ENCODE measurements around the gene ALDH3A1.

The ALDH3A1 gene

DNA sequence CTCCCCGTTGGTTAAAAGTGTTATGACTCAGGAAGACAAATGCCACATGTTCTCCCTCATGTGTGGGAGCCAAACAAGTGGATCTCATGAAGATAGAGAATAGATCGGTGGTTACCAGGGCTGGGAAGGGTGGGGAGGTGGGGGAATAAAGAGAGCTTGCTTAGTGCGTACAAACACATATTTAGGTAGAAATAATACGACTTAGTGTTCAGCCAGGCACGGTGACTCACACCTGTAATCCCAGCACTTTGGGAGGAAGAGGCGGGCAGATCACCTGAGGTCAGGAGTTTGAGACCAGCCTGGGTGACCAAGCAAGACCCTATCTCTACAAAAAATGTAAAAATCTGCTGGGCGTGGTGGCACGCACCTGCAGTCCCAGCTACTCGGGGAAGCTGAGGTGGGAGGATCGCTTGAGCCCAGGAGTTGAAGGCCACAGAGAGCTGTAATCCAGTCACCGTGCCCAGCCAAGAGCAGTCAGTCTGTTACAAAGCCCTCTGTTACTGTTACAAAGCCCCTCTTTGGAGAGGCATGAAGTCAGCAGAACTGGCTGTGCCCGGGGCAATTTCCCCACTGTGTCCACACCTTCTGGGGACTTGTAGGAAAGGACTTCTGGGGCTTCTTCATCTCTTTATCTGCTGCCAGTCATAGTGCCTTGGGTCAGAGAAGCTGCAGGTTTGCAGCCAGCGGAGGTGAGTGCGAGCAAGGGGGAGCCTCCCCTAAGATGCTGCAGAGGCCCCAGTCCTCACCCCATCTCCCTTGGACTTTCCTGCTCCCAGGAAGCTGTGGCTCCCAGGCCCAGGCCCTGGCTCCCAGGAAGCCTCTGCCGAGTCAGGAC is 4.3 kb upstream of the ALDH3A1 start:
- no peak for DNase-seq (ENCODE audit: low read depth)
- TF ChIP-seq, protein P1, sequence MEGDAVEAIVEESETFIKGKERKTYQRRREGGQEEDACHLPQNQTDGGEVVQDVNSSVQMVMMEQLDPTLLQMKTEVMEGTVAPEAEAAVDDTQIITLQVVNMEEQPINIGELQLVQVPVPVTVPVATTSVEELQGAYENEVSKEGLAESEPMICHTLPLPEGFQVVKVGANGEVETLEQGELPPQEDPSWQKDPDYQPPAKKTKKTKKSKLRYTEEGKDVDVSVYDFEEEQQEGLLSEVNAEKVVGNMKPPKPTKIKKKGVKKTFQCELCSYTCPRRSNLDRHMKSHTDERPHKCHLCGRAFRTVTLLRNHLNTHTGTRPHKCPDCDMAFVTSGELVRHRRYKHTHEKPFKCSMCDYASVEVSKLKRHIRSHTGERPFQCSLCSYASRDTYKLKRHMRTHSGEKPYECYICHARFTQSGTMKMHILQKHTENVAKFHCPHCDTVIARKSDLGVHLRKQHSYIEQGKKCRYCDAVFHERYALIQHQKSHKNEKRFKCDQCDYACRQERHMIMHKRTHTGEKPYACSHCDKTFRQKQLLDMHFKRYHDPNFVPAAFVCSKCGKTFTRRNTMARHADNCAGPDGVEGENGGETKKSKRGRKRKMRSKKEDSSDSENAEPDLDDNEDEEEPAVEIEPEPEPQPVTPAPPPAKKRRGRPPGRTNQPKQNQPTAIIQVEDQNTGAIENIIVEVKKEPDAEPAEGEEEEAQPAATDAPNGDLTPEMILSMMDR (IDR thresholded peaks at IDR 0.05; ENCODE audit: low read length, missing control alignments), result no peak
- no peak overlapping the region for H3K4me3 ChIP-seq (replicated peaks; ENCODE audit: low read depth, low read length)

DNA sequence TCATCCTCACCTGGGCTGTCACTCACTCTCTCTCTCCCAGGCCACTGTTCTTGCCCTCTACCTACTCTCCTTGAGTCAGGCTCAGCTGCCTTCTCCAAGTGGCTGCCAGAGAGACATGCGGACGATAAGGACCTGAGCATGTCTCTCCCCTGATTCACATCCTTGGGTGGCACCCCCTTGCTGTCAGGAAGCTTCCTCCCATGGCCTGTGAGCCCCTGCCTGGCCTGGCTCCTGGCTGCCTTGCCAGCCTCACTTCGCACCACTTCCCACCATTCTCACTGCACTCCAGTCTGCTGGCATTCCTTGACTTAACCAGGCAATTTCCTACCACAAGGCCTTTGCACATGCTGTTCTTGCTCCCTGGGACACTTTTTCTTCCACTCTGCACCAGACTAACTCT is 2.7 kb upstream of the ALDH3A1 start:
- DNase-seq (ENCODE audit: low read depth), result no peak
- no peak overlapping the region for H3K4me3 ChIP-seq (replicated peaks; ENCODE audit: low read depth, low read length)
- TF ChIP-seq, protein P1 (IDR thresholded peaks at IDR 0.05; ENCODE audit: low read length, missing control alignments), result no peak

DNA sequence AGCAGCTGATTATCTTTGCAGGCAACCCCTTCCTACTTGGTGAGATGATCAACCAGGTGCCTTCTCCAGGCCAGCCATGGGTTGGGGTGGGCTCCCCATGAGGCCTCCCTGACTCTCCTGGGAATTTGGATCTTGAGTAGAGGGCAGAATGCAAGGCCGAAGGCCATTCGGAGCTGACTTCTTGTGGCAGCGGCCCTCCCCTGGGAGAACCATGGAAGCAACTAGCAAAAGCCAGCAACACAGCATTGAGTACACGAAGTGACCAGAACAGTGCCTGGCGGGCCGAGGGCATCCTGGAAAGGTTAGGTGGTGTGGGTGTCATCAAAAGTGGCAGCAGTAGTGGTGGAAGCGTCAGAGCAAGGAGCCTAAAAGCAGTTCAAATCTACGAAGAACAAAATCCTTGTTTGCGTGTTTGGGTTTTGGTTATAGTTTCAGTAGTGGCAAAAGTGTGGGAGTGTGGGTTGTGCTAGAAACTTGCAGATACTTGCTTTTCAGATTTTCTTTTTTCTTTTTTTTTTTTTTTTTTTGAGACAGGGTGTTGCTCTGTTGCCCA is 2.0 kb upstream of the ALDH3A1 start:
- TF ChIP-seq, protein P1 (IDR thresholded peaks at IDR 0.05; ENCODE audit: low read length, missing control alignments), result no peak
- DNase-seq (ENCODE audit: low read depth), result no peak
- no peak overlapping the region for H3K4me3 ChIP-seq (replicated peaks; ENCODE audit: low read depth, low read length)

DNA sequence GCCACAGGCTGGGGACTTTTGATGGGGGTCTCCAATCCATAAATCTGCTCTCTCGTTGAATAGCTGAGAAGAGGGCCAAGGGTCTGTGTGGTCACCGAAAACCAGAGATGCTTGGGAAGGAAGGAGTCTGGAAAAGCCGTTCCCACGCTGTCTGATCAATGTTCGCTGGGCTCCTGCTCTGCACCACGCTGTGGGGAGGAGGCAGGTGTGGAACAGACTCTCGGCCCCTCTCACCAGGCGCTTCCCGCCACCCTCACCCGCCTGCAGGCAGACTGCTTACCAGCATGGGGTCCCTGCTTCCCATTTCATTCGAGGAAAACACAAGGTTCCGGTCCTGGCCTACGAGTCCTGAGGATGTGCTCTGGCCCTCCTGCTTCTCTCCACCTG is 702 bp upstream of the ALDH3A1 start:
- no peak overlapping the region for H3K4me3 ChIP-seq (replicated peaks; ENCODE audit: low read depth, low read length)
- no peak for DNase-seq (ENCODE audit: low read depth)
- TF ChIP-seq, protein P1 (IDR thresholded peaks at IDR 0.05; ENCODE audit: low read length, missing control alignments), result no peak

DNA sequence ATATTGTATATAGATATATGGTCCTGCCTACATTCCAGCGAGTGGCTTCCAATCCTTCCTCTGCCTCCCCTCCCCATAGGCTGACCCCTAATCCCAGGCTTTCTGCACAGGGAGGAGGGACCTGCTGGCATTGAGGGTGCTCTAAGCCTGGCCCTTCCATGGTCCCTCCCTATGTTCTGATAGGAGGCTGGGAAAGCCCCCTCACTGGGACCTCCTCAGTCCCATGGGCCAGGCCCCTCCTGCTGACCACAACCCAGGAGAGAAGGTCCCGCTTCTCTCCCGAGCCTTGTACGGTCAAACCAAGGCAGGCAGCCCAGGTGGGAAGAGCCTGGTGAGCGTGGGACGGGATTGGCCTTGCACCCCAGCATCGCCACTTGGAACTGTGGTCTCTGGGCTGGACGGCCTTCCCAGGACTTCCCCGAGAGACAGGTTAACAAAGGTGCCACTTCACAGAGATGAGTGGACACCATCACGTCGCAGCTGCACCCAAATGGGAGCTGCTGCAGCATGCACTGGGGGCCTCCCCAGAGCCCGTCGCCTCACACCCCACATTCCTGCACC is 859 bp downstream of the ALDH3A1 start:
- no peak overlapping the region for H3K4me3 ChIP-seq (replicated peaks; ENCODE audit: low read depth, low read length)
- DNase-seq (ENCODE audit: low read depth), result no peak
- TF ChIP-seq, protein P1 (IDR thresholded peaks at IDR 0.05; ENCODE audit: low read length, missing control alignments), result no peak

DNA sequence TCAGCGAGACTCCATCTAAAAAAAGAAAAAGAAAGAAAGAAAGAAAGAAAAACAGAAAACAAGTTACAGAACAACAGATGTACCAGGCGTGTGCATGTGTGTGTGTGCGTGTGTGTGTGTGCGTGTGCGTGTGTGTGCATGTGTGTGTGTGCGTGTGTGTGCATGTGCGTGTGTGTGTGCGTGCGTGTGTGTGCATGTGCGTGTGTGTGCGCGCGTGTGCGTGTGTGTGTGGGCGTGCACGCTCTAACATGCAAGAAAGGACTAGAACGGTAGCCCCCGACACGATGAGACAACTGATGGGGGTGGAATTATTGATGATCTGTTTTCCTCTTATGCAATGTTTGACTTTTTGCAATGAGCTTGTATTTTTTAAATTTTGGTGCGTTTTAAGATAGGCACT is 1.6 kb downstream of the ALDH3A1 start:
- H3K4me3 ChIP-seq (replicated peaks; ENCODE audit: low read depth, low read length), result no peak overlapping the region
- no peak for DNase-seq (ENCODE audit: low read depth)
- TF ChIP-seq, protein P1 (IDR thresholded peaks at IDR 0.05; ENCODE audit: low read length, missing control alignments), result no peak
